DND-41 (cell line): ENCODE data around the gene IFFO2.

Experiments
- EZH2 ChIP-seq: IDR thresholded peaks from 3 replicates; pipeline ENCODE4 v1.6.1; 2012; ENCODE audit warnings: borderline replicate concordance, low read depth, mild to moderate bottlenecking, moderate library complexity, low read length, inconsistent platforms; ENCODE audit not compliant: severe bottlenecking
- TF ChIP-seq, protein P1 (sequence below): IDR thresholded peaks from 2 replicates; pipeline ENCODE4 v1.5.1; 2012; ENCODE audit warnings: borderline replicate concordance, low read length, moderate library complexity, mild to moderate bottlenecking; ENCODE audit not compliant: poor library complexity, severe bottlenecking; ENCODE audit errors: extremely low read depth

- no peak for TF ChIP-seq EZH2
- TF ChIP-seq, protein P1, sequence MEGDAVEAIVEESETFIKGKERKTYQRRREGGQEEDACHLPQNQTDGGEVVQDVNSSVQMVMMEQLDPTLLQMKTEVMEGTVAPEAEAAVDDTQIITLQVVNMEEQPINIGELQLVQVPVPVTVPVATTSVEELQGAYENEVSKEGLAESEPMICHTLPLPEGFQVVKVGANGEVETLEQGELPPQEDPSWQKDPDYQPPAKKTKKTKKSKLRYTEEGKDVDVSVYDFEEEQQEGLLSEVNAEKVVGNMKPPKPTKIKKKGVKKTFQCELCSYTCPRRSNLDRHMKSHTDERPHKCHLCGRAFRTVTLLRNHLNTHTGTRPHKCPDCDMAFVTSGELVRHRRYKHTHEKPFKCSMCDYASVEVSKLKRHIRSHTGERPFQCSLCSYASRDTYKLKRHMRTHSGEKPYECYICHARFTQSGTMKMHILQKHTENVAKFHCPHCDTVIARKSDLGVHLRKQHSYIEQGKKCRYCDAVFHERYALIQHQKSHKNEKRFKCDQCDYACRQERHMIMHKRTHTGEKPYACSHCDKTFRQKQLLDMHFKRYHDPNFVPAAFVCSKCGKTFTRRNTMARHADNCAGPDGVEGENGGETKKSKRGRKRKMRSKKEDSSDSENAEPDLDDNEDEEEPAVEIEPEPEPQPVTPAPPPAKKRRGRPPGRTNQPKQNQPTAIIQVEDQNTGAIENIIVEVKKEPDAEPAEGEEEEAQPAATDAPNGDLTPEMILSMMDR, result no peak
Observed at GRCh38 chr1:18899363-18900049, 57.0 kb downstream of the IFFO2 start.
